Fibroblast of skin of abdomen (primary cell): ENCODE measurements around the gene SSX3. TPM values are rescaled to one million over a fixed set of nuclear protein-coding genes. Genes with fewer than 3 reads are reported as not detected.
"Not testable (repeated sequence)": the region's sequence is repeated elsewhere in the genome, so short reads cannot be mapped to it uniquely, and the experiment has no call there.

ENCODE experiments used
- DNase-seq: peaks from one replicate; pipeline ENCODE4 v3.0.0-alpha.2; 2013
- polyA plus RNA-seq, 2 experiments: library from polyadenylated mRNA; unstranded; fragments of 120-200 nt; gene quantifications; one replicate each; pipeline ENCODE4 v1.2.1, GENCODE V29; 2013; ENCODE audit not compliant: insufficient read length in 2 of 2

The SSX3 gene
- not detected for polyA plus RNA-seq (2013, experiment 1 of 2; ENCODE audit: insufficient read length)
- polyA plus RNA-seq (2013, experiment 2 of 2; ENCODE audit: insufficient read length): not detected

- not testable (repeated sequence) for DNase-seq
Measured at GRCh38 chrX:48356315-48357094, at the start of gene SSX3. Gene SSX3, minus strand, starts transcription at chrX:48356703. Its CDS starts 1,454 bp downstream, at chrX:48355249.

- DNase-seq: not testable (repeated sequence)
Measured at GRCh38 chrX:48397825-48398224, 41.3 kb upstream of the SSX3 start.

- not testable (repeated sequence) for DNase-seq
Measured at GRCh38 chrX:48396931-48397330, 40.4 kb upstream of the SSX3 start.

DNA sequence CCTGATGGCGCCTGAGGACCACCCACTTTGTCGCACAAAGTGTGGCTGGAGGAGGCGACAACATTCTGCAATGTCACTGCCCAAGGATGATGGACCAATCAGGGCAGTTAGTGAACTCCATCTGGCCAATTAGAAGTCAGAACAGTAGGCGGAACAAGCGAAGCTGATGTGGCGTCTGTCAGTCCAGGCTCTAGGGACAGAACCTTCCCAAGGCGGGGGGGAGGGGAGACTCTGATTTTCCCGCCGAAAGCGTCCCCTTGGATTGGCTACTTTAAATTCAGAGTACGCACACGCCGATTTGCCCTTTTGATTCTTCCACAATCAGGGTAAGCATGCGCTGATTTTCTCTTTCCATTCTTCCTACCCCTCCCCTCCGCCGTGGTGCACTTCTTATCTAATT lies 26.7 kb upstream of the SSX3 start, which contains the start of gene SSX4:
TSS of gene SSX4 (plus strand) at position 301 of the 400 bp plus-strand sequence. CDS start 515 bp downstream, outside the sequence.
- not testable (repeated sequence) for DNase-seq

- DNase-seq: not testable (repeated sequence)
Measured at GRCh38 chrX:48370408-48370807, 13.9 kb upstream of the SSX3 start.

- not testable (repeated sequence) for DNase-seq
Measured at GRCh38 chrX:48367717-48368408, 11.4 kb upstream of the SSX3 start.

GRCh38 chrX:48359281-48359680 lies 2.8 kb upstream of the SSX3 start:
- DNase-seq: not testable (repeated sequence)

DNA sequence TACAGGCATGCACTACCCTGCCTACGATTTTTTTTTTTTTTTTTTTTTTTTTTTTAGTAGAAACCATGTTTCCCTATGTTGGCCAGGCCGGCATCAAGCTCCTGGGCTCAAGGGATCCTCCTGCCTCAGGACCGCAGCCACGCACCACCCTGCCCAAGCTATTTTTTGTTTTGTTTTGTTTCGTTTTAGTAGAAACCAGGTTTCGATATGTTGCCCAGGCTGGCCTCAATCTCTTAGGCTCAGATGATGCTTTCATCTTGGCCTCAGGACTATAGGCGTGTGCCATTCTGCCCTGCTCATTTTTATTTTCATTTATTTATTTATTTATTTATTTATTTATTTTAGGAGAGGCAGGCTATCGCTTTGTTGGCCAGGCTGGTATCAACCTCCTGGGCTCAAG lies 1.2 kb upstream of the SSX3 start:
- no peak for DNase-seq

- not testable (repeated sequence) for DNase-seq
Measured at GRCh38 chrX:48346059-48346458, 10.4 kb downstream of the SSX3 start.

DNA sequence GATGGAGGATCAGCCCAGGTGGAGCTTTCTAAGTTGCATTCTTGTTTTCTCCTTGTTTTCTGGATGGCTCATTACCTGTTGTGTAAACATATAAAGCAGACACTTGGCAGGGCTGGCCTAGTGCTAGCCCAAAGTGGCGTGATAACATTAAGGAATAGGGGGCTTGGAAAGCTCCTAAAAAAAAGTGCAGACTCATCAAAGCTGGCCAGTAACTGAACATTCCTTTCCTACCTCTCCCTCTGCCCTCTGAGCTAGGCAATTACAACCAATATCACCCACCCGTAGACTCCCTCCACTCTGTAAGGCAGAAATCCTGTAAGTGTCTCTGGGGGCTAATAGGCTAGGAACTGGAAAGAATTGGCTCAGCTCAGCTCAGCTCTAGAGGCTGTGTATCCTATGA lies 42.5 kb downstream of the SSX3 start:
- not testable (repeated sequence) for DNase-seq

DNA sequence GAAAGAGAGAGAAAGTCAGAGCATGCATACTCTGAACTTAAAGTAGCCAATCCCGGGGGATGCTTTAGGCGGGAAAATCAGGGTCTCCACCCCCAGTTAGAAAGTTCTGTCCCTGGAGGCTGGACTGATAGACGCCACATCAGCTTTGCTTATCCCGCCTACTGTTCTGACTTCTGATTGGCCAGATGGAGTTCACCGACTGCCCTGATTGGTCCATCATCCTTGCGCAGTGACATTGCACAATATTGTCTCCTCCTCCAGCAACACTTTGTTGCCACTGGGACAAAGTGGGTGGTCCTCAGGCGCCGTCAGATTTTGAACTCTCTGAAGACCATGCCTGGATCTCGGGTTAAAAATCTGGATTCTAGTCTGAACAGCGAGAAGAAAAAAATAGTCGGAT lies 50.3 kb downstream of the SSX3 start:
- DNase-seq: no peak
